ENCODE results near the gene GLIS1. TPM values are rescaled to one million over a fixed set of nuclear protein-coding genes. Genes with fewer than 3 reads are reported as not detected.
A peak's percentile ranks its signal among the peaks of the same experiment; 100 is the strongest.

The GLIS1 gene
- total RNA-seq, 1 donor = 1.6 TPM

DNA sequence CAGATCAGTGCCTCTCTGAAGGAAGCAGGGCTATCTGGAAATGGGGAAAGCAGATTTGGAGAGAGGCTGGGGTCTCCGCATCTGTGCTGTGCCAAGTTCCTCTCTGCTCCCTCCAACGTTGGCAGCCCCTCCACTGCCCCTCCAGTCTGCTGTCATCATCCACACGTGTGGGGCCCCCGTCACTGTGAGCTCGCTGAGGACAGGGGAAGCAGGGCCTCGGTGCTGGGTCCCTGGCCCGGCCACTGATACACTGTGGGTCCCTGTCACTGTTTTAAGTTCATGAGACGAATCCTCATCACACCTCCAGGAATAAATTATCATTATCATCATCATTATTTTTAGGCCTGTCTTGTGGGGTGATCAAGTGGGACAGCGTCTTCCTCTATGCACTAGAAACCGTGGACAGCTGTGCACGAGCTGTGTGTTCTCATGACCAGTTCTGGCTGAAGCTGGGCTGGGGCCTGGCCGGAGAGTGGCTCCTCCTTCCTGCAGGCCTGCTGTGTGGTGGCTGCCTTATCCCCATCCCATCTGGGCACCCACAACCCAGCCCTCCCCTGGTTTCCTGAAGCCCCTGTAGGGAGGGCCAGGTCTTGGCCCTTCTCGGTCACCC is 227.5 kb downstream of the GLIS1 start:
- TF ChIP-seq, protein P1, sequence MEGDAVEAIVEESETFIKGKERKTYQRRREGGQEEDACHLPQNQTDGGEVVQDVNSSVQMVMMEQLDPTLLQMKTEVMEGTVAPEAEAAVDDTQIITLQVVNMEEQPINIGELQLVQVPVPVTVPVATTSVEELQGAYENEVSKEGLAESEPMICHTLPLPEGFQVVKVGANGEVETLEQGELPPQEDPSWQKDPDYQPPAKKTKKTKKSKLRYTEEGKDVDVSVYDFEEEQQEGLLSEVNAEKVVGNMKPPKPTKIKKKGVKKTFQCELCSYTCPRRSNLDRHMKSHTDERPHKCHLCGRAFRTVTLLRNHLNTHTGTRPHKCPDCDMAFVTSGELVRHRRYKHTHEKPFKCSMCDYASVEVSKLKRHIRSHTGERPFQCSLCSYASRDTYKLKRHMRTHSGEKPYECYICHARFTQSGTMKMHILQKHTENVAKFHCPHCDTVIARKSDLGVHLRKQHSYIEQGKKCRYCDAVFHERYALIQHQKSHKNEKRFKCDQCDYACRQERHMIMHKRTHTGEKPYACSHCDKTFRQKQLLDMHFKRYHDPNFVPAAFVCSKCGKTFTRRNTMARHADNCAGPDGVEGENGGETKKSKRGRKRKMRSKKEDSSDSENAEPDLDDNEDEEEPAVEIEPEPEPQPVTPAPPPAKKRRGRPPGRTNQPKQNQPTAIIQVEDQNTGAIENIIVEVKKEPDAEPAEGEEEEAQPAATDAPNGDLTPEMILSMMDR (IDR thresholded peaks at IDR 0.05; ENCODE audit: insufficient read depth, low read length) = no peak
- H3K4me3 ChIP-seq (ENCODE audit: low read depth, low read length) = no peak overlapping the region
- DNase-seq (ENCODE audit: low read depth) = peak; percentile 18

DNA sequence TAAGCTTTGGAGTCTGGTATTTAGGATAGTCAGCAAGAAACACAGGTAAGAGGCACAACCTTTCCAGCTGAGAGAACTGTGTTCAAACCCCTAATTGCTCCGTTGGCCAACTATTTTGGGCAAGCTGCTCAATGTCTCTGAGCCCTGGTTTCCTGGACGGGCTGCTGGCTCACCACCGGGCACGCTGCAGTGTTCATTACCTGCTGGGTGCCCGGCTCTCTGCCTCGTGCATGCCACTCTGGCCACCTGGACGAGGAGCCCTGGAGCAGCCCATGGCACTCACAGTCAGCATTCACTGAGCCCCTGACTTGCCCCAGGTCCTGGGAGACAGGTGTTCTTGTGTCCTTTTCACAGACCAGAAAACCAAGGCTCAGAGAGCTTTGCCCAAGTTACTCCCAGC is 228.7 kb downstream of the GLIS1 start:
- DNase-seq (ENCODE audit: low read depth) = no peak
- H3K4me3 ChIP-seq (ENCODE audit: low read depth, low read length) = no peak overlapping the region
- TF ChIP-seq, protein P1 (IDR thresholded peaks at IDR 0.05; ENCODE audit: insufficient read depth, low read length) = no peak

DNA sequence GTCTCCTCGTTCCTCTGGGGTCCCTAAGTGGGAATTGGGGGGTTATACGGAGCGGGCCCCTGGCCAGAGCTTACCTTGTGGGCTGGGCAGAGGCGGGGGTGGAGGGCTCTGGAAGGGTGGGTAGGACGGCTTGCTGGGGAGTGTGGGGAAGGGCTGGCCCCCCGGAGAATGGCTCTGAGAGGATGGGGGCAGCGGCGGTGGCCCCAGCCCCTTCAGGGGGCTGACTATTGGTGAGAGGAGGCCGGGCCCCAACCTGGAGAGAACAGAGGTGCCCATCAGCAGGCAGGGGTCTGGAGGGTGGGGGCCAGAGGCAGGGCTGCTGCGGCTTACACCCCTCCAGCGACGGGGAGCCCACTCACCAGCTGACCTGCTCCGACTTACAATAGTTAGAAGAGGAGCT is 229.2 kb downstream of the GLIS1 start:
- no peak overlapping the region for H3K4me3 ChIP-seq (ENCODE audit: low read depth, low read length)
- TF ChIP-seq, protein P1 (IDR thresholded peaks at IDR 0.05; ENCODE audit: insufficient read depth, low read length) = no peak

DNA sequence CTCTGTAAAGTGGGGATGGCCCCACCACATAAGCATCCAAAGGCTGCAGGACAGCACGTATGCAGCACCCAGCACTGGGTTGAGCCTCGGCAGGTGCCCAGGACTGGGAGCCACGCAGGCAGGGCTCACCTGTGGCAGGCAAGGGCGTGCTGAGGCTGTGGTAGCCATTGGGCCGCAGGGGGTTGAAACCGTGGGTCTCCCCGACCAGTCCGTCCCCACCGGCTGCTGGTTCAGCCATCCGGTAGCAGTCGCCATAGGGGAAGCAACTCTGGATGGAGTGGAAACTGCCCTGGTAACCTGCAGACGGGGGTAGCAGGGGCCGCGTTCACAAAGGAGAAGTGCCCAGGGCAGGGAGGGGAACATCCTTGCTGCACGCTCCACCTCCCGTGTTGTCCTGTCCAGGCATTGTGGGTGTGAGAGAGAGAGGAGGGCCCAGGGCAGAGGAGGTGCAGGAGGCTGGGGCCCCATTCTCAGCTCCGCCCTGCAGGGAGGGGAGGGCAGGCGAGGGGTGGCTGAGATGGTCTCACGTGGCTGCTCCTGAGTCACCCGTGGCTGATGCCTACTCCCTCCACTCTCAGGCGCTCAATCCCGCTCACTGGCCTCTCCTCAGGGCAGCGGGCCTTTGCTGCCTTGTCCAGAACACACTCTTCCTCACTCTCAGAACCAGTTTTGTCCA is 229.8 kb downstream of the GLIS1 start:
- no peak overlapping the region for H3K4me3 ChIP-seq (ENCODE audit: low read depth, low read length)
- peak; percentile 31 for DNase-seq (ENCODE audit: low read depth)
- TF ChIP-seq, protein P1 (IDR thresholded peaks at IDR 0.05; ENCODE audit: insufficient read depth, low read length) = no peak

More for the DNA sequence above, 229.2 kb downstream of the GLIS1 start:
- no peak for DNase-seq (ENCODE audit: low read depth)

DNA sequence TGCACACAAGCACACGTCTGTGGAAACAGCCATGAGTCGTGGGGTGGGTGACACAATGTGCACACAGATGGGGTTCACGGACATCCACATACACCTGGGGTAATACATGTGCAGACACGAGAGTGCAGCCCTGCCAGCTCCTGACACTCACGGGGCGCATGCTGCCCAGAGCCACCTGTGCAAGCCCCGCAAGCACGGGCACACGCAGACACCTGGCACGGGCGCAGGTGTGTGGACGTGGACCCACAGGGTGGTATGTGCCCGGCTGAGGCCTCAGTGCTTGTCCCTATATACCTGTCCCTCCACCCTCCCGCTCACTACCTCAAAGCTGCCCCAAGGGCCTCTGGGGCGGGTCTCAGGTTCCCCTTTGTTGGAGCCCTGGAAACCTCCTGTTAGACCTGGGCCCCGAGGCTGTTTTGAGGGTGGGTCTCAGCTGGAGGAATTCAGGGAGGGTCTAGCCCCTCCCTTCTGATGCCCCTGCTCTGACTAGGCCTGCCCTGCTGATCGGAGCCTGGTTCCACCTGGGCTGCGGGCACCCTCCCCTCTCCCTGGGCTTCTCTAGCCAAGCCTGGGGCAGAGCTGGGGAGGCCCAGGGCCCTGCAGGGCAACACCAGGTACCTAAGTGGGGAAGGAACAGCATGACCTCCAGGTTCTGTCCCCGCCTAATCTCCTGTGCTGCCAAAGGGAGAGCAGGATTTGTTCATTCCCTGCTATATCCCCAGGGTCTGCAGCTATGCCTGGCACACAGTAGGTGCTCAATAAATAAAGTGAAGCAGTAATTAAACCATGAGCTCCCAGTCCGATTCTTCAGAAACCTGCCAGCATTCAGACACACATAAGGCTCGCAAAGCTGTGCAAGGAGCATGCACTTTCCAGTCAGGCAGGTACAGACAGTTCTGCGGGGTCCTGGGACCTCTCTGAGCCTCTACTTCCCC is 230.6 kb downstream of the GLIS1 start:
- no peak for DNase-seq (ENCODE audit: low read depth)
- TF ChIP-seq, protein P1 (IDR thresholded peaks at IDR 0.05; ENCODE audit: insufficient read depth, low read length) = no peak
- no peak overlapping the region for H3K4me3 ChIP-seq (ENCODE audit: low read depth, low read length)

DNA sequence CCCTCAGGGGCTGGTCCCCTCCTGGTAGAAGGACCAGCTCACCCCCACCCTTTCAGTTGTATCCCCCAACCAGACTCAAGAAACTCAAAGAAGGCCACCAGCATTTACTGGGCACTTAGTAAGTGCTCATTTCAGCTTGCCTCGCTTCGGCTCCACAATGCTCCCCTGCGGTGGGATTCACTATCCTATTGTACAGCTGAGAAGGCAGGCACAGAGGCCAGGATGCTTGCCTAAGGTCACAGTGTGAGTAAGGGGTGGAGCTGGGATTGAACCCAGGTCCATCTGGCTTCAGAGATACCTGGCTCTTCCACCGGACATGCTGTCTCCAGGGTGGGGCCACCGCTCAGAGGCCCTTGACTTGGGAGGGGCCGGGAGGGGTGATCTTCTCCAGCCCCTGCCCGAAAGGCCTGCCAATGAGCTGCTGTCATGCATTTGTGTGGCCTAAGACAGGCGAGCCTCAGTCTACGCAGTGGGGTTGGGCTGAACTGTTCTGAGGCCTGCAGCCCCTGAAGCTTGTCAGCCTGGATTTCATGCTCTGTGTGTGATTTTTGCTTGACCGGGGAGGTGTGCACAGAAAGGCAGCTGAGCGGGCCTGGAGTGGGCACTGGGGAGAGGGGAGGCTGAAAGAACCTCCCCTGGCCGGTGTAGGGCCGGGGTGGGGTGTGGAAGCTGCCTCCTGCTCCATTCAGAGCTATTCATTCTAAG is 231.7 kb downstream of the GLIS1 start:
- TF ChIP-seq, protein P1 (IDR thresholded peaks at IDR 0.05; ENCODE audit: insufficient read depth, low read length) = no peak
- no peak for DNase-seq (ENCODE audit: low read depth)
- no peak overlapping the region for H3K4me3 ChIP-seq (ENCODE audit: low read depth, low read length)
